HepG2 (cell line): Measurements from ENCODE around the gene BRK1. TPM values are rescaled to one million over a fixed set of nuclear protein-coding genes. Genes with fewer than 3 reads are reported as not detected.

Experiments used
- AHR ChIP-seq: IDR thresholded peaks from 2 replicates; pipeline ENCODE4 v1.6.1; 2018; ENCODE audit warnings: missing genetic modification reagents, missing compliant biosample characterization
- BRD4 ChIP-seq: sonication (generic); formaldehyde crosslinking; IDR thresholded peaks from 2 replicates; pipeline ENCODE4 v1.4.0; 2020; ENCODE audit warnings: missing genetic modification reagents
- CCDC6 ChIP-seq: sonication (generic); formaldehyde crosslinking; IDR thresholded peaks from 2 replicates; pipeline ENCODE4 v1.8.1; 2022; ENCODE audit warnings: mild to moderate bottlenecking, missing genetic modification reagents, moderate library complexity
- HMGXB3 ChIP-seq: sonication (generic); formaldehyde crosslinking; IDR thresholded peaks from 2 replicates; pipeline ENCODE4 v1.4.0; 2020; ENCODE audit warnings: missing genetic modification reagents, borderline replicate concordance
- HNF4A ChIP-seq: sonication (generic); formaldehyde crosslinking; IDR thresholded peaks from 2 replicates; pipeline ENCODE4 v1.4.0; 2020; ENCODE audit warnings: missing genetic modification reagents
- JUN ChIP-seq: sonication (generic); formaldehyde crosslinking; IDR thresholded peaks from 2 replicates; pipeline ENCODE4 v1.4.0; 2020; ENCODE audit warnings: mild to moderate bottlenecking, missing genetic modification reagents
- TBL1XR1 ChIP-seq: fragments of 150-350 bp; IDR thresholded peaks from 2 replicates; pipeline ENCODE4 v1.6.1; 2014; ENCODE audit warnings: borderline replicate concordance, low read length; ENCODE audit not compliant: partially characterized antibody
- TFDP2 ChIP-seq: sonication (generic); formaldehyde crosslinking; IDR thresholded peaks from 2 replicates; pipeline ENCODE4 v1.4.0; 2020; ENCODE audit warnings: missing genetic modification reagents
- ZNF235 ChIP-seq: sonication (generic); formaldehyde crosslinking; IDR thresholded peaks from 2 replicates; pipeline ENCODE4 v1.8.1; 2023; ENCODE audit warnings: mild to moderate bottlenecking, missing genetic modification reagents, borderline replicate concordance
- ZNF660 ChIP-seq: sonication (generic); formaldehyde crosslinking; IDR thresholded peaks from 2 replicates; pipeline ENCODE4 v1.5.1; 2020; ENCODE audit warnings: mild to moderate bottlenecking, low read depth, missing genetic modification reagents, borderline replicate concordance
- polyA plus RNA-seq, 8 experiments: library from polyadenylated mRNA; depleted of rRNA in 3 of 8; stranded (reverse) in 7 of 8; unstranded in 1 of 8; fragments of >200 nt; fragmentation: Illumina TruSeq in 4 of 8; extraction: Trizol in 4 of 8; gene quantifications; 2 replicates each; pipeline versions ENCODE4 v1.2.1 to v1.2.3, GENCODE V29; 2011 to 2016; ENCODE audit warnings: low read depth in 4 of 8, missing spikeins in 1 of 8, mixed read lengths in 1 of 8; ENCODE audit not compliant: insufficient read depth in 1 of 8
- total RNA-seq, 5 experiments: library from RNA; depleted of rRNA; stranded (reverse); fragments of >200 nt; fragmentation: Illumina TruSeq; extraction: Trizol; gene quantifications; 2 replicates each; pipeline ENCODE4 v1.2.3, GENCODE V29; 2016; ENCODE audit warnings: low read depth in 1 of 5
- TF ChIP-seq, protein P1 (sequence below): sonication (generic); formaldehyde crosslinking; IDR thresholded peaks from 2 replicates; pipeline ENCODE4 v1.9.0; 2021; ENCODE audit warnings: mild to moderate bottlenecking, missing genetic modification reagents
- TF ChIP-seq, protein P2 (sequence below): sonication (generic); formaldehyde crosslinking; IDR thresholded peaks from 2 replicates; pipeline ENCODE4 v1.4.0; 2020; ENCODE audit warnings: missing genetic modification reagents

The BRK1 gene
- total and polyA plus RNA-seq, 2 of the 13 experiments (the other 11 are each of a cell fraction or from before 2014, with no cell fraction given): 118 to 155 TPM

GRCh38 chr3:10115326-10116137 is at the start of gene BRK1 (continued):
- TF ChIP-seq HMGXB3 (peak; percentile 99), AHR (CRISPR knock-in tag) (0 out of 2 replicates have a peak, but pooled peaks have one; percentile 38), ZNF660 (CRISPR knock-in tag) (no peak), TBL1XR1 (no peak), BRD4 (peak; percentile 96), CCDC6 (no peak), TFDP2 (CRISPR knock-in tag) (peak; percentile 63), JUN (no peak), ZNF235 (CRISPR knock-in tag) (no peak), HNF4A (CRISPR knock-in tag) (peak; percentile 32; the same call in 1 of the 2 replicates)
- TF ChIP-seq, protein P1, sequence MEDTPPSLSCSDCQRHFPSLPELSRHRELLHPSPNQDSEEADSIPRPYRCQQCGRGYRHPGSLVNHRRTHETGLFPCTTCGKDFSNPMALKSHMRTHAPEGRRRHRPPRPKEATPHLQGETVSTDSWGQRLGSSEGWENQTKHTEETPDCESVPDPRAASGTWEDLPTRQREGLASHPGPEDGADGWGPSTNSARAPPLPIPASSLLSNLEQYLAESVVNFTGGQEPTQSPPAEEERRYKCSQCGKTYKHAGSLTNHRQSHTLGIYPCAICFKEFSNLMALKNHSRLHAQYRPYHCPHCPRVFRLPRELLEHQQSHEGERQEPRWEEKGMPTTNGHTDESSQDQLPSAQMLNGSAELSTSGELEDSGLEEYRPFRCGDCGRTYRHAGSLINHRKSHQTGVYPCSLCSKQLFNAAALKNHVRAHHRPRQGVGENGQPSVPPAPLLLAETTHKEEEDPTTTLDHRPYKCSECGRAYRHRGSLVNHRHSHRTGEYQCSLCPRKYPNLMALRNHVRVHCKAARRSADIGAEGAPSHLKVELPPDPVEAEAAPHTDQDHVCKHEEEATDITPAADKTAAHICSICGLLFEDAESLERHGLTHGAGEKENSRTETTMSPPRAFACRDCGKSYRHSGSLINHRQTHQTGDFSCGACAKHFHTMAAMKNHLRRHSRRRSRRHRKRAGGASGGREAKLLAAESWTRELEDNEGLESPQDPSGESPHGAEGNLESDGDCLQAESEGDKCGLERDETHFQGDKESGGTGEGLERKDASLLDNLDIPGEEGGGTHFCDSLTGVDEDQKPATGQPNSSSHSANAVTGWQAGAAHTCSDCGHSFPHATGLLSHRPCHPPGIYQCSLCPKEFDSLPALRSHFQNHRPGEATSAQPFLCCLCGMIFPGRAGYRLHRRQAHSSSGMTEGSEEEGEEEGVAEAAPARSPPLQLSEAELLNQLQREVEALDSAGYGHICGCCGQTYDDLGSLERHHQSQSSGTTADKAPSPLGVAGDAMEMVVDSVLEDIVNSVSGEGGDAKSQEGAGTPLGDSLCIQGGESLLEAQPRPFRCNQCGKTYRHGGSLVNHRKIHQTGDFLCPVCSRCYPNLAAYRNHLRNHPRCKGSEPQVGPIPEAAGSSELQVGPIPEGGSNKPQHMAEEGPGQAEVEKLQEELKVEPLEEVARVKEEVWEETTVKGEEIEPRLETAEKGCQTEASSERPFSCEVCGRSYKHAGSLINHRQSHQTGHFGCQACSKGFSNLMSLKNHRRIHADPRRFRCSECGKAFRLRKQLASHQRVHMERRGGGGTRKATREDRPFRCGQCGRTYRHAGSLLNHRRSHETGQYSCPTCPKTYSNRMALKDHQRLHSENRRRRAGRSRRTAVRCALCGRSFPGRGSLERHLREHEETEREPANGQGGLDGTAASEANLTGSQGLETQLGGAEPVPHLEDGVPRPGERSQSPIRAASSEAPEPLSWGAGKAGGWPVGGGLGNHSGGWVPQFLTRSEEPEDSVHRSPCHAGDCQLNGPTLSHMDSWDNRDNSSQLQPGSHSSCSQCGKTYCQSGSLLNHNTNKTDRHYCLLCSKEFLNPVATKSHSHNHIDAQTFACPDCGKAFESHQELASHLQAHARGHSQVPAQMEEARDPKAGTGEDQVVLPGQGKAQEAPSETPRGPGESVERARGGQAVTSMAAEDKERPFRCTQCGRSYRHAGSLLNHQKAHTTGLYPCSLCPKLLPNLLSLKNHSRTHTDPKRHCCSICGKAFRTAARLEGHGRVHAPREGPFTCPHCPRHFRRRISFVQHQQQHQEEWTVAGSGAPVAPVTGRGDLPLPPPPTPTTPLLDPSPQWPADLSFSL (CRISPR knock-in tag): 0 out of 2 replicates have a peak, but pooled peaks have one; percentile 23
- TF ChIP-seq, protein P2, sequence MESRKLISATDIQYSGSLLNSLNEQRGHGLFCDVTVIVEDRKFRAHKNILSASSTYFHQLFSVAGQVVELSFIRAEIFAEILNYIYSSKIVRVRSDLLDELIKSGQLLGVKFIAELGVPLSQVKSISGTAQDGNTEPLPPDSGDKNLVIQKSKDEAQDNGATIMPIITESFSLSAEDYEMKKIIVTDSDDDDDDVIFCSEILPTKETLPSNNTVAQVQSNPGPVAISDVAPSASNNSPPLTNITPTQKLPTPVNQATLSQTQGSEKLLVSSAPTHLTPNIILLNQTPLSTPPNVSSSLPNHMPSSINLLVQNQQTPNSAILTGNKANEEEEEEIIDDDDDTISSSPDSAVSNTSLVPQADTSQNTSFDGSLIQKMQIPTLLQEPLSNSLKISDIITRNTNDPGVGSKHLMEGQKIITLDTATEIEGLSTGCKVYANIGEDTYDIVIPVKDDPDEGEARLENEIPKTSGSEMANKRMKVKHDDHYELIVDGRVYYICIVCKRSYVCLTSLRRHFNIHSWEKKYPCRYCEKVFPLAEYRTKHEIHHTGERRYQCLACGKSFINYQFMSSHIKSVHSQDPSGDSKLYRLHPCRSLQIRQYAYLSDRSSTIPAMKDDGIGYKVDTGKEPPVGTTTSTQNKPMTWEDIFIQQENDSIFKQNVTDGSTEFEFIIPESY: no peak
